Common myeloid progenitor, CD34-positive (primary cell): ENCODE data around the gene JADE2.

Experiments
- CTCF ChIA-PET: fragments of 350-600 bp; sonication (Branson Sonifier 250); formaldehyde crosslinking; loops from one replicate; lab custom pipeline; 2021; ENCODE audit warnings: antibody characterized with exemption; lab: Charles Lee
- POLR2A ChIA-PET: fragments of 350-600 bp; sonication (Branson Sonifier 250); formaldehyde crosslinking; loops from one replicate; lab custom pipeline; 2021; ENCODE audit warnings: antibody characterized with exemption; lab: Charles Lee
- DNase-seq, 3 donors: peaks; one replicate each; pipeline versions ENCODE4 v3.0.0 to v3.0.0-alpha.2; 2013
- H3K27ac ChIP-seq, 2 experiments: 1 replicate in 1 of 2; 2 replicates in 1 of 2; pipeline ENCODE4 v1.7.0; 2013; ENCODE audit warnings: inconsistent platforms in 2 of 2, low read length in 2 of 2, mild to moderate bottlenecking in 2 of 2, low read depth in 1 of 2, moderate library complexity in 1 of 2; ENCODE audit not compliant: severe bottlenecking in 2 of 2, insufficient read depth in 1 of 2, poor library complexity in 1 of 2
- H3K27me3 ChIP-seq, 5 experiments: replicated peaks in 2 of 5; 1 replicate in 3 of 5; 2 replicates in 2 of 5; pipeline versions ENCODE4 v1.6.1 to v1.7.0; 2013; ENCODE audit warnings: low read length in 4 of 5, mild to moderate bottlenecking in 2 of 5, moderate library complexity in 2 of 5, inconsistent platforms in 1 of 5; ENCODE audit not compliant: insufficient read depth in 5 of 5, control insufficient read depth in 4 of 5
- H3K36me3 ChIP-seq, 4 experiments: 1 replicate in 2 of 4; 2 replicates in 2 of 4; pipeline versions ENCODE4 v1.6.1 to v1.7.0; 2013; ENCODE audit warnings: low read length in 3 of 4, control low read depth in 1 of 4, mild to moderate bottlenecking in 1 of 4; ENCODE audit not compliant: control insufficient read depth in 4 of 4, insufficient read depth in 4 of 4
- H3K4me1 ChIP-seq, 4 experiments: 1 replicate in 3 of 4; 2 replicates in 1 of 4; pipeline versions ENCODE4 v1.6.1 to v1.7.1; 2013; ENCODE audit warnings: low read length in 3 of 4, mild to moderate bottlenecking in 3 of 4, control low read depth in 1 of 4, inconsistent platforms in 1 of 4, moderate library complexity in 1 of 4; ENCODE audit not compliant: control insufficient read depth in 4 of 4, insufficient read depth in 4 of 4; ENCODE audit errors: control extremely low read depth in 1 of 4
- H3K4me3 ChIP-seq, 7 experiments: 1 replicate in 4 of 7; 2 replicates in 3 of 7; pipeline versions ENCODE4 v1.5.1 to v1.7.0; 2013; ENCODE audit warnings: mild to moderate bottlenecking in 7 of 7, low read length in 6 of 7, moderate library complexity in 6 of 7, inconsistent platforms in 2 of 7, low read depth in 2 of 7, control low read depth in 1 of 7; ENCODE audit not compliant: insufficient read depth in 4 of 7, control insufficient read depth in 1 of 7; ENCODE audit errors: extremely low read depth in 1 of 7
- H3K9me3 ChIP-seq, 5 experiments: 1 replicate in 4 of 5; 2 replicates in 1 of 5; pipeline versions ENCODE4 v1.6.1 to v1.7.1; 2013; ENCODE audit warnings: low read length in 4 of 5, mild to moderate bottlenecking in 2 of 5, inconsistent platforms in 1 of 5, low read depth in 1 of 5, moderate library complexity in 1 of 5; ENCODE audit not compliant: control insufficient read depth in 4 of 5, insufficient read depth in 2 of 5; ENCODE audit errors: control extremely low read depth in 1 of 5
- WGBS: methylation state at CpG from one replicate; pipeline ENCODE4 v1.1.5; 2013; ENCODE audit not compliant: insufficient coverage; 5-methylcytosine and 5-hydroxymethylcytosine counted together

JADE2 gene

GRCh38 chr5:134568761-134569695, 43.6 kb downstream of the JADE2 start:
- ChIA-PET POLR2A (no interaction called here), CTCF (interaction anchor here (1.5 to 2.6 kb wide), 3 partner anchors 8 to 18 kb away, joined by 4 to 13 read pairs (median 6); no protein-coding TSS in a partner anchor)
- WGBS = 92% methylated on average over 23 of the region's 24 CpGs
- H3K4me3 ChIP-seq = no peak overlapping the region
- no peaks in the 10 kb centered on the region for H3K9me3 ChIP-seq
- H3K36me3 ChIP-seq = peaks cover 14 to 97% (median 81%) of the 10 kb centered on the region in 4 experiments
- no peak overlapping the region for H3K27ac ChIP-seq
- no peaks in the 10 kb centered on the region for H3K27me3 ChIP-seq
- no peaks in the 10 kb centered on the region for H3K4me1 ChIP-seq
- DNase-seq = no peak

DNA sequence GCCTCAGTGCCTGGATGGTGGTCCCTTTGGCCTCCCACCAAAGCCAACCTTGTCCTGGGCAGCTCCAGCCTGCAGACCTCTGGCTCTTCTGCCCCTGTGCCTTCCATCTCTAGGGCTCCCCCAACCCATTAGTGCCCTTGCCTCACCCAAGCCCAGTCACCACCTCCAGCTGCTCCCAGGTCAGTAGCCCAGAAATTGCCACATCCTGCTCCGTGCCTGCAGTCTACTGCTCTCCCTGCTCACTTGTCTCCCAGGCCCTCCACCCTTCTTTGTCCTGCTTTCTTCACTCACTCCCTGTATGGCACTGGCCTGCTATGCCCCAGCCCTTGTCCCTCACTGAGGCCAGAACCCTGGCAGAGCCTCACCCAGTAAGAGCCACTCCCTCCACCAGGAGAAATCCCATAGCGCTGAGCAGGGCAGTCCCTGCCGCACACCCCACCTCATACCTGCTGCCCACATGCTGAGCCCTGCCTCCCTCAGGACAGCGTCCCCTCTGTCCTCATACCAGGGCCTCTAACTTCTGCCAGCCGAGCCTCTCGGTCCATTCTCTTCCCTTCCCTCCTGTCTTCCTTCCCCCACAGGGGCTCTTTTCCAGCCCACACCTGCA, 44.4 kb downstream of the JADE2 start:
- no peaks in the 10 kb centered on the region for H3K9me3 ChIP-seq
- no peaks in the 10 kb centered on the region for H3K27me3 ChIP-seq
- DNase-seq = no peak
- H3K27ac ChIP-seq = peak overlapping the region in 1 of 2 experiments; percentile 46
- WGBS = 93% methylated on average over 6 of the region's 6 CpGs
- no peak overlapping the region for H3K4me3 ChIP-seq
- peaks cover 14 to 97% (median 81%) of the 10 kb centered on the region in 4 experiments for H3K36me3 ChIP-seq
- H3K4me1 ChIP-seq = no peaks in the 10 kb centered on the region
- ChIA-PET CTCF (interaction anchor here (2.4 kb wide), 1 partner anchor 17 kb away, joined by 6 read pairs; no protein-coding TSS in a partner anchor), POLR2A (no interaction called here)

DNA sequence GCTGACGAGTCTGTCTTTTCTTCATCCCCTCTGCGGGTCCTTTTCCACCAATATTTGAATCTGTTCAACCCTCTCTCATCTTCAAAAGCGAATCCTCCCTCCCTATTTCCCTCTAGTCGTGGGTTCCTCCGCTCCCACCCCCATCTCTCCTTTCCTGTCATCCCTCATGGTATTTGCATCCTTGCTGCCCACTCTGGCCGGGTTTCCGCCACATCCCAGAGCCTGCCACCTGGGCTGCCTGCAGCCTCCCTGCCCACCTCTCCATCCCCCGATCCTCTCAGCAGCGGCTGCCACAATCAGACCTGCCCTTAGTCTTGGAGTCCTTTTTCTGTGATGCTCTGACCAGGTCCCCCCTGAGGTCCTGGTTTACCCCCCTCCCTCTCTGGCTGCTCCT, 44.9 kb downstream of the JADE2 start:
- ChIA-PET CTCF (interaction anchor here (2.4 kb wide), 1 partner anchor 17 kb away, joined by 6 read pairs; no protein-coding TSS in a partner anchor), POLR2A (no interaction called here)
- H3K27me3 ChIP-seq = no peaks in the 10 kb centered on the region
- peaks cover 12 to 97% (median 82%) of the 10 kb centered on the region in 4 experiments for H3K36me3 ChIP-seq
- 94% methylated on average over 9 of the region's 9 CpGs for WGBS
- H3K9me3 ChIP-seq = no peaks in the 10 kb centered on the region
- DNase-seq = no peak
- H3K27ac ChIP-seq = peak overlapping the region in 1 of 2 experiments; percentile 46
- no peaks in the 10 kb centered on the region for H3K4me1 ChIP-seq
- H3K4me3 ChIP-seq = no peak overlapping the region

DNA sequence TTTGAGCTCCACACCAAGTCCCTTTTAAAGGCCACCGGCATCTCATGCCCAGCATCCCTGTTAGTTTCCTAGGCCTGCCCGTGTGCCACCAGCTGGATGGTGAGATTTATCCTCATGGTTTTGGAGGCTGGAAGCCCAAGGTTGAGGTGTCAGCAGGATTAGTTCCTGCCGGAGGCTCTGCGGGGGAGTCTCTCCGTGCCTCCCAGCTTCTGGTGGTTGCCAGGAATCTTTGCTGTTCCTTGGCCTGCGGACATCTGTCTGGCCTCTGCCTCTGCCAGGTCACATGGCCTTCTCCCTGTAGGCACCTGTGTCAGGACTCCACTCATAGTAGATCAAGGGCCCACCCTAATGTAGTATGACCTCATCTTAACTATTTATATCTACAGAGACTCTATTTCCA, 45.4 kb downstream of the JADE2 start:
- H3K27ac ChIP-seq = no peak overlapping the region
- H3K4me3 ChIP-seq = no peak overlapping the region
- 100% methylated on average over 6 of the region's 6 CpGs for WGBS
- DNase-seq = no peak
- POLR2A ChIA-PET = no interaction called here
- H3K4me1 ChIP-seq = no peaks in the 10 kb centered on the region
- H3K9me3 ChIP-seq = no peaks in the 10 kb centered on the region
- peaks cover 13 to 97% (median 82%) of the 10 kb centered on the region in 4 experiments for H3K36me3 ChIP-seq
- CTCF ChIA-PET = interaction anchor here (2.4 kb wide), 1 partner anchor 16 kb away, joined by 6 read pairs; no protein-coding TSS in a partner anchor
- no peaks in the 10 kb centered on the region for H3K27me3 ChIP-seq

DNA sequence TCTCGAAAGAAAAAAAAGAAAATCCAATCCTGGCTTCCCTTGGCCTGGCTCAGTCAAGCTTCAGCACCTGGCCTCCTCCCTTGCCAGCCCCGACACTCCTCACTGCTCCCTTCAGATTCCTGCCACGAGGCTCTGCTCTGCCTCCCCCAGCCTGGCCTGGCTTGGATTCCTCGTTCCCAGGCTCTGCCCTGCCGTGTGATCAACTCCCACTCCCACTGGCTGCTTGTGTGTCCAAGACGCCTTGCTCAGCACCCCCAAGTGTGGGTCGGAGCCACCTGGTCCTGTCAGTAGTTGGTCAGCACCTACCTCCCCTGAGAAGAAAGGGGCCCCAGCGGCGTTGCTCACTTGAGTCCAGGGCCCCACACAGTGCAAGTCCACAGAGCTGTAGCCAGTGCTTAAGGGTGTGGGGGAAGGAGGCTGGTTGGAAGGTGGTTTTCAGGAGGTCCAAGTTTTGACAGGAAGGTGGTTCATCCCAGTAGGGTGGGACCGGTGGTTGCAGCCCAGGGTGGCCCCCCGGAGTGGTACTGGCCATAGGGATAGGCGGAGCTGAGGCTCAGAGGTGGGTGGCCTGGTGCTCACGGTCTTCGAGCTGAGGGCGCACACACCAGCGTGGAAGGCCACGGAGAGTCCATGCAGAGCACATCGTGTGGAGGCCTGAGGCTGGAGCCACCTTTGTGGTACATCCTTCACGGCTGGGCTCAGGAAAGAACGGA, 46.4 kb downstream of the JADE2 start:
- H3K36me3 ChIP-seq = peaks cover 12 to 97% (median 83%) of the 10 kb centered on the region in 4 experiments
- no peaks in the 10 kb centered on the region for H3K9me3 ChIP-seq
- ChIA-PET POLR2A (no interaction called here), CTCF (interaction anchor here (0.6 to 1.4 kb wide), 3 partner anchors 9 to 28 kb away, joined by 3 to 6 read pairs (median 4); no protein-coding TSS in a partner anchor)
- H3K4me3 ChIP-seq = no peak overlapping the region
- no peaks in the 10 kb centered on the region for H3K27me3 ChIP-seq
- DNase-seq = no peak
- 99% methylated on average over 17 of the region's 20 CpGs for WGBS
- H3K4me1 ChIP-seq = no peaks in the 10 kb centered on the region
- no peak overlapping the region for H3K27ac ChIP-seq

- no peak overlapping the region for H3K27ac ChIP-seq
- no peak overlapping the region for H3K4me3 ChIP-seq
- peaks cover 12 to 96% (median 81%) of the 10 kb centered on the region in 4 experiments for H3K36me3 ChIP-seq
- CTCF ChIA-PET = interaction anchor here (0.7 to 1.8 kb wide), 3 partner anchors 14 to 29 kb away, joined by 3 to 6 read pairs (median 6); no protein-coding TSS in a partner anchor
- H3K4me1 ChIP-seq = peaks cover 0 to 4% (median 0%) of the 10 kb centered on the region in 4 experiments
- WGBS = 98% methylated on average over 4 of the region's 4 CpGs
- POLR2A ChIA-PET = no interaction called here
- H3K27me3 ChIP-seq = no peaks in the 10 kb centered on the region
- H3K9me3 ChIP-seq = no peaks in the 10 kb centered on the region
- DNase-seq = no peak
Observed at GRCh38 chr5:134572811-134573210, 47.3 kb downstream of the JADE2 start.
